ENCODE data around the gene RIN3.

GRCh38 chr14:92503756-92504491 lies 9.7 kb upstream of the RIN3 start:
- TF ChIP-seq CTCF (IDR thresholded peaks at IDR 0.05) (no peak), POLR2A (IDR thresholded peaks at IDR 0.05) (no peak)

All from testis (tissue), 2 donors.